ENCODE measurements around the gene CTIF. TPM values are rescaled to one million over a fixed set of nuclear protein-coding genes. Genes with fewer than 3 reads are reported as not detected.
A peak's percentile ranks its signal among the peaks of the same experiment; 100 is the strongest.
"Not testable (repeated sequence)": the region's sequence is repeated elsewhere in the genome, so short reads cannot be mapped to it uniquely, and the experiment has no call there.

CTIF gene
- total RNA-seq, 1 donor from 2014 or later: 26.4 TPM

DNA sequence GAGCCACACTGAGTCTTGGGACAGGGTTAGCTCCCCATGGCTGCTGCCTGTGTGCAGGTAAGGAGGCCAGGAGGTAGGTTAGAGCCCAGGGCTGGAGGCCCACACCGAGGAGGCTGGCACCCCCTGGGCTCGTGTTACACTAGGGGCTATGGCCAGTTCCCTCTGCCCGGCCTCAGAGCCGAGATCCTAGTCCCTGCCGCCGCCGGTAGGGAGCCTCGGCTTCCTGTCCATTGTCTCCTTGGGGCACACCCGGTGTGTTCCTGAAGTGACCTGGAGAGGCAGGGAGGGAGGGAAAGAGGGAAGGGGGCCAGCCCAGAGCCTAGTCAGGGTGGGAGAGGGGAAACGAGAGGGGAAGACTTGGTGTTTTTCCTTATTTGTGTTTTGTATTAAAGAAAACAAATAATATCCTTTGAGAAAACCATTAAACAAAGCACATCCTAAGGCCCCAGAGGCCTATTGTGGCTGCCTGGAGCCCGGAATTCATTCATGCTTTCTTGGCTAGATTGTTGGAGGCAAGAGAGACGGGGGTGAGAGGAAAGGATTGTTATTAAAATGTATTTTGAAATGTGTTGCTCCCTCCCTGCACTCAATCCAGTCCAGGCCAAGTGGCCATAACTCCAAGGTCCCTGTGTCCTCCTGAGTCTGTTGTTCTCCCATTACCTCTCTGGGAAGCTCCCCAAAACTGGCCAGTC is 170.7 kb downstream of the CTIF start:
- peaks cover 4% of the 10 kb centered on the region for H3K4me1 Mint-ChIP-seq (ENCODE audit: low read depth)
- no peaks in the 10 kb centered on the region for H3K36me3 Mint-ChIP-seq (ENCODE audit: insufficient read depth)
- H3K27me3 Mint-ChIP-seq: no peaks in the 10 kb centered on the region
- TF ChIP-seq, protein P1, sequence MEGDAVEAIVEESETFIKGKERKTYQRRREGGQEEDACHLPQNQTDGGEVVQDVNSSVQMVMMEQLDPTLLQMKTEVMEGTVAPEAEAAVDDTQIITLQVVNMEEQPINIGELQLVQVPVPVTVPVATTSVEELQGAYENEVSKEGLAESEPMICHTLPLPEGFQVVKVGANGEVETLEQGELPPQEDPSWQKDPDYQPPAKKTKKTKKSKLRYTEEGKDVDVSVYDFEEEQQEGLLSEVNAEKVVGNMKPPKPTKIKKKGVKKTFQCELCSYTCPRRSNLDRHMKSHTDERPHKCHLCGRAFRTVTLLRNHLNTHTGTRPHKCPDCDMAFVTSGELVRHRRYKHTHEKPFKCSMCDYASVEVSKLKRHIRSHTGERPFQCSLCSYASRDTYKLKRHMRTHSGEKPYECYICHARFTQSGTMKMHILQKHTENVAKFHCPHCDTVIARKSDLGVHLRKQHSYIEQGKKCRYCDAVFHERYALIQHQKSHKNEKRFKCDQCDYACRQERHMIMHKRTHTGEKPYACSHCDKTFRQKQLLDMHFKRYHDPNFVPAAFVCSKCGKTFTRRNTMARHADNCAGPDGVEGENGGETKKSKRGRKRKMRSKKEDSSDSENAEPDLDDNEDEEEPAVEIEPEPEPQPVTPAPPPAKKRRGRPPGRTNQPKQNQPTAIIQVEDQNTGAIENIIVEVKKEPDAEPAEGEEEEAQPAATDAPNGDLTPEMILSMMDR (IDR thresholded peaks at IDR 0.05; ENCODE audit: unreplicated experiment): no peak
- no peak overlapping the region for H3K4me3 Mint-ChIP-seq (ENCODE audit: low read depth)
- H3K27ac Mint-ChIP-seq: no peak overlapping the region
- no peaks in the 10 kb centered on the region for H3K9me3 Mint-ChIP-seq (ENCODE audit: low read depth)
- DNase-seq (ENCODE audit: low spot score, unreplicated experiment): no peak

DNA sequence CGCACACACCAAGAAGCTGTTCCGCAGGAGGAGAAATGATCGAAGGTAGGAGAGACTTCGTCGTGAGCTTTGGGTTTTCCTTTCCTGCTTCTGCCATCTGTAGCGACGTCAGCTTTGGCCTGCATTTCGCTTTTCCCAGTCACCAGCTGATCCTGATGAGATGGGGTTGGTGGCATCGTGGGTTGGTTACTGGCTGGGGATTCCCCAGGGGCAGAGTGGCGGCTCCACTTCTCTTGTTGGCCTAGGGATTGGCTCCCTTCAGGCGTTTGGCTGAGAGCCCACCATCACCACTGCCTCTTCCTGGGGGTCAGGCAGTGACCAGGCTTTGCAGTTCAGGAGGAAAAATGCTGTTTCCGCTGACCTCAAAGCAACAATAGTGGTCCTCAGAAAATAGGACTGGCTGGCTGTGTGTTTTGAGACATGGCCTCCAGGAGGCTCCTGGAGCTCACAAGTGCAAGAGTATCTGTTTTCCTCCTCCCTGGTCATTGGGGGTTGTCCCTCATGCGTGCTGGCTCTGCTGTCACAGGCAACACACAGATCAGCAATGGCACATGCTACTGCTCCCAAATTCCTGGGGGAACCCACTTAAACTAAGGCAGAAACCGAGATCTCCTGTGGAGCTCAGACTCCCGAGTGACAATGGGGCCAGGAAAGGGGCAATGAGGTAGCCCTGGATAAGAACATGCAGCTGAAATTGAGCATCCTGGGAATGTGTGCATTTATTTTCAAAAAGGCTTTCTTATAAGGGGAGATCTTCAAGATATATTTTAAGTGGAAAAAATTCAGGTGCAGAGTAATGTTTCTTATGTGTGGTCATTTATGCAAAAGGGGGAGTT is 173.0 kb downstream of the CTIF start:
- Mint-ChIP-seq H3K4me3 (ENCODE audit: low read depth) (no peak overlapping the region), H3K4me1 (ENCODE audit: low read depth) (peaks cover 12% of the 10 kb centered on the region), H3K36me3 (ENCODE audit: insufficient read depth) (no peaks in the 10 kb centered on the region), H3K27ac (peak overlapping the region; percentile 74), H3K9me3 (ENCODE audit: low read depth) (no peaks in the 10 kb centered on the region), H3K27me3 (no peaks in the 10 kb centered on the region)
- DNase-seq (ENCODE audit: low spot score, unreplicated experiment): peak; percentile 11
- TF ChIP-seq, protein P1 (IDR thresholded peaks at IDR 0.05; ENCODE audit: unreplicated experiment): peak; percentile 65

DNA sequence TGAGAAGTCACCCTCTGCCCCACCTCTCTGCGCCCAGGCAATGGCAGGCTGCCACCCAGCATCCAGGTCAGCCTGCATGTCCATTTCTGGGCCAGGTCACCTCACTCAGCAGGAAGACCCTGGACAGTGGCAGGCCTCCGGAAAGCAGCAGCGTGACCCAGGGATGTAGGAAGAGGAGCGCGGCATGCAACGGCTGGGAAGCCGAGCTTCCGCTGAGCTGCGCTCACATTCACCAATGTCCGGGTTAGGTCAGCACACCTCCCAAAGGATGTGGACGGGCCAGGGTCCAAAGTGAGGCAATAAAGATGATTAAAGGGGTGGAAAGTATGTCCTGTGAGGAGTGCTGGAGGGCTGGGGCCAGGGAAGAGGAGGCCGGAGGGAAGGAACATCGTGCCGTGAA is 174.5 kb downstream of the CTIF start:
- TF ChIP-seq, protein P1 (IDR thresholded peaks at IDR 0.05; ENCODE audit: unreplicated experiment): no peak
- peaks cover 12% of the 10 kb centered on the region for H3K4me1 Mint-ChIP-seq (ENCODE audit: low read depth)

DNA sequence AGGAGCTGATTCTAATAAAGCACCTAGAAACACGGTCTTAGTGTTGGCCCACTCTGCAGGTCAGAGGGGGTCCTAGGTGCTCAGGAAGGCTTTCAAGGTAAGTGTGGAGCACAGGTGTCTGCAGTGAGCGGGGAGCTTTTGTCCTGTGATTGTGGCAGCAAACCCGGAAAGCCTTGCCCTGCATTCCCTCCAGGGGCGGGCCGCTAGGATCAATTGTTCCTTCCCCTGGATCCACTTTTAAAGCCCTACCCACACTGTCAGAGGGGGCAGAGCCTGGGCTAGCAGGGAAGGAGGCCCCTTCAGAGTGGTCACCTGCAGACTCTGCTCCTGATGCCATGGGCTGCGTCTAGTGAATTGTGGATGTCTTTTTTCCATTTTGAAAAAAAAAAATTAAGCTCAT is 176.0 kb downstream of the CTIF start:
- H3K4me1 Mint-ChIP-seq (ENCODE audit: low read depth): peaks cover 12% of the 10 kb centered on the region
- H3K36me3 Mint-ChIP-seq (ENCODE audit: insufficient read depth): peaks cover 6% of the 10 kb centered on the region
- TF ChIP-seq, protein P1 (IDR thresholded peaks at IDR 0.05; ENCODE audit: unreplicated experiment): no peak
- no peak overlapping the region for H3K27ac Mint-ChIP-seq
- peak; percentile 22 for DNase-seq (ENCODE audit: low spot score, unreplicated experiment)
- H3K4me3 Mint-ChIP-seq (ENCODE audit: low read depth): no peak overlapping the region
- H3K9me3 Mint-ChIP-seq (ENCODE audit: low read depth): no peaks in the 10 kb centered on the region
- no peaks in the 10 kb centered on the region for H3K27me3 Mint-ChIP-seq

More for the DNA sequence above, 174.5 kb downstream of the CTIF start:
- Mint-ChIP-seq H3K27ac (peak overlapping the region; percentile 29), H3K4me3 (ENCODE audit: low read depth) (no peak overlapping the region), H3K27me3 (no peaks in the 10 kb centered on the region), H3K36me3 (ENCODE audit: insufficient read depth) (peaks cover 3% of the 10 kb centered on the region), H3K9me3 (ENCODE audit: low read depth) (no peaks in the 10 kb centered on the region)
- DNase-seq (ENCODE audit: low spot score, unreplicated experiment): no peak

DNA sequence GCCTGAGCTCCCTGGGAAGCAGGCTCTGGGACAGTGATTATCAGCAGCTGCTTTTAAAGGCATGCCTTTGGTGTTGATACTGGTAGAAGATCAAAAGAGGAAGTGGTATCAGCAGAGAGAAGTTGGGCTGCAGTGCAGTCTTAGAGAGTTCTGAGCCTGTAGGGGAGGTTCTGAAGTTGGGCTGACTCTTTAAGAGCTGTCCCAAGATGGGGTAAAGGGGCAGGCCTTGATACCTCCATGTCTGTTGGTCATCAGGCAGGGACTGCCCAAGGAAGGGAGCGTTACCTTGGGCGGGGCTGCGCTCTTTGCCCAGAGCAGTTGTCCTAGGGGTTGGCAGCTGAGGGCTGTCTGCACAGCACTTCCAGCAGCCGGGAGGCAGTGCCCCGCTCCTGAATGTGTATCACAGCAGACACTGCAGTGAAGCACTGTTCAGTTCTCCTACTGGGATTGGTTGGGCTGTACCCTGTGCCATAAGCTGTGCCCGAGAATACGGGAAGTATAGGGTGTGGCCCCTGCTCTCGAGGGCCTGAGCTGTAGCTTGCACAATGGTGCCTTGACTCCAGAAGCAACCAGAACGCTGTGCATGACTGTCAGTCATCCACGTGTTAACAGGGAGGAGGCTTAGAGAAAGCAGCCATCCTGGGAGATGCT is 177.0 kb downstream of the CTIF start:
- no peak overlapping the region for H3K4me3 Mint-ChIP-seq (ENCODE audit: low read depth)
- TF ChIP-seq, protein P1 (IDR thresholded peaks at IDR 0.05; ENCODE audit: unreplicated experiment): no peak
- peaks cover 6% of the 10 kb centered on the region for H3K36me3 Mint-ChIP-seq (ENCODE audit: insufficient read depth)
- DNase-seq (ENCODE audit: low spot score, unreplicated experiment): no peak
- peaks cover 12% of the 10 kb centered on the region for H3K4me1 Mint-ChIP-seq (ENCODE audit: low read depth)
- H3K9me3 Mint-ChIP-seq (ENCODE audit: low read depth): no peaks in the 10 kb centered on the region
- H3K27ac Mint-ChIP-seq: peak overlapping the region; percentile 9
- no peaks in the 10 kb centered on the region for H3K27me3 Mint-ChIP-seq

DNA sequence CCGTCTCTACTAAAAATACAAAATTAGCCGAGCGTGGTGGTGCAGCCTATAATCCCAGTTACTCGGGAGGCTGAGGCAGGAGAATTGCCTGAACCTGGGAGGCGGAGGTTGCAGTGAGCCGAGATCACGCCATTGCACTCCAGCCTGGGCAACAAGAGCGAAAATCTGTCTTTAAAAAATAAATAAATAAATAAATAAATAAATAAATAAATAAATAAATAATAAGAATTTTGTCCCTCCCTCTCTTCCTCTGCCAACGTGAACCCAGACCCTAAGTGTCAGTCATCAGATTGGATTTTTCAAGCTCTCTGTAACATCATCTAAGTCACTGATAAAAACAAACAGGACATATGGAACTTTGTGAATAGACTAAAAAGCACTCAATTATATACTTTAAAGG is 178.4 kb downstream of the CTIF start:
- H3K9me3 Mint-ChIP-seq (ENCODE audit: low read depth): not testable (repeated sequence)

More for the DNA sequence above, 178.4 kb downstream of the CTIF start:
- H3K27ac Mint-ChIP-seq; H3K4me3 Mint-ChIP-seq (ENCODE audit: low read depth); H3K27me3 Mint-ChIP-seq; DNase-seq (ENCODE audit: low spot score, unreplicated experiment); H3K36me3 Mint-ChIP-seq (ENCODE audit: insufficient read depth): not testable (repeated sequence)
- peaks cover 12% of the 10 kb centered on the region for H3K4me1 Mint-ChIP-seq (ENCODE audit: low read depth)
